Stimulated activated CD8-positive, alpha-beta memory T cell treated with anti-CD3 and anti-CD28 coated beads, Interleukin-12 subunit alpha, Interleukin-12 subunit beta, amount 100 ng/mL, for 24 hours (primary cell): ENCODE measurements around the gene AHNAK.
"Not testable (repeated sequence)": the region's sequence is repeated elsewhere in the genome, so short reads cannot be mapped to it uniquely, and the experiment has no call there.

Experiments
- DNase-seq: peaks from one replicate; pipeline ENCODE4 v3.0.0-alpha.2; 2020; ENCODE audit errors: extremely low read depth

Gene AHNAK

DNA sequence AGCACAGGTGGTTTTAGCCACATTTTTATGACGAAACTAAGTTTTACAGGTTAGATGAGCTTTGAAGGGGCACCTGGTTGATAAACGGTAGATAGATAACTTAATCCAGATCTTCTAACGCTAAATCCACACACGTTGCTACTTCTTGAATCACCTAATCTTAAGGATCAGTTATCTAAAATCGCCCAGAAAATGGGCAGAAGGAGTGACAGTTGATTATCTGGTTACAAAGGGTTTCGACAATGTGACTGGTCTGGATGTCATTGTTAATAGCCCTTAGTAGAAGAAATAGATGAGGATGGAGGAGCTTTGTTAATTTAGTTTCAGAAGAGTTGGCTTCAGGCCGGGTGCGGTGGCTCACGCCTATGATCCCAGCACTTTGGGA is 84.1 kb downstream of the AHNAK start:
- DNase-seq, result no peak

DNA sequence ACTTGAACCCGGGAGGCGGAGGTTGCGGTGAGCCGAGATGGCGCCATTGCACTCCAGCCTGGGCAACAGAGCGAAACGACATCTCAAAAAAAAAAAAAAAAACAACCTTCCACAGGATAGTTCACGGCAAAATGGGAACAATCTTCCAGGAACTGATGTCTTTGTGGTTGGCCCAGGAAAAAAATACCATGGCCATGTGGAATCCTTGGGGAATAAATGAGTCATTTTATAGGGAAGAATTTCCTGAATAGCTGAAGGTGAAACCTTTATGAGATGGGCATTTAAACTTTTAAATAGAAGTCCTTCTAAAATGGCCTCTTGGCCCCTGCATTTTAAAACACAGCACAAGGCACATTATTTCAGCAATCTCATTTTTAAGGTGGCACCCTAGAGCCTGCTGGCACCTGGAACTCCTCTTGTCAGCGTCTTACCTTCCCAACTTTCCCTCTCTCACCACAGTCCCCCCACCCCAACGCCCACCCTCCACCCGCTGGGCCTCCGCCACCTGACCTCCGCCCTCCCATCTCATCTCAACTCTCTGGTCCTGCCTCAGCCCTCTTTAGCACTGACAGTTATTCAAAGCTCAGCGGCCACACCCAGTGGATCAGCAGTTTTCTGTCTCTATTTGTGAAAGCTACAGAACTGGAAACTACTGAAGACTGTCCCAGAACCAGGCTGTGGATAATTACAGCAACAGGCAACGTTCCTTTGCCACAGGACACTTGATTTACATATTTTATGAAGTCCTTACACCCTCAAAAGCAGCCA is 84.7 kb downstream of the AHNAK start:
- no peak for DNase-seq

DNA sequence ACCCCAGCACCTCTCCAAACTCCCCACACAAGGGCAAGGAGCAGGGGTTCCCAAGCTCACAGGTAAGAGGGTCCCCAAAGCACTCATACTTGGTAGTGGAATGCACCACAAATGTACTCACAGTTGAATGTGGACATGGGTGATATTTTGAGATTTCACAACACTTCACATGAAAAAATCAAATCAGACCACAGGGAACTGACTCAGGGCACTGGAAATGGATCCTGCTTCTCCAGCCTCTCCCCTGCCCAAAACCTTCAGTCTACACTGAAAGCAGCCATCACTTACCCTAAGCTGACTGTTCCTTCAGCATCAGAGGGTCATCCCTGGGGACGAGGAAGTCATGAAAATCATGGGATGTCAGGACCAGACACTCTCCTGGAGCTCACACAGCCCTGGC is 87.5 kb downstream of the AHNAK start:
- no peak for DNase-seq

DNA sequence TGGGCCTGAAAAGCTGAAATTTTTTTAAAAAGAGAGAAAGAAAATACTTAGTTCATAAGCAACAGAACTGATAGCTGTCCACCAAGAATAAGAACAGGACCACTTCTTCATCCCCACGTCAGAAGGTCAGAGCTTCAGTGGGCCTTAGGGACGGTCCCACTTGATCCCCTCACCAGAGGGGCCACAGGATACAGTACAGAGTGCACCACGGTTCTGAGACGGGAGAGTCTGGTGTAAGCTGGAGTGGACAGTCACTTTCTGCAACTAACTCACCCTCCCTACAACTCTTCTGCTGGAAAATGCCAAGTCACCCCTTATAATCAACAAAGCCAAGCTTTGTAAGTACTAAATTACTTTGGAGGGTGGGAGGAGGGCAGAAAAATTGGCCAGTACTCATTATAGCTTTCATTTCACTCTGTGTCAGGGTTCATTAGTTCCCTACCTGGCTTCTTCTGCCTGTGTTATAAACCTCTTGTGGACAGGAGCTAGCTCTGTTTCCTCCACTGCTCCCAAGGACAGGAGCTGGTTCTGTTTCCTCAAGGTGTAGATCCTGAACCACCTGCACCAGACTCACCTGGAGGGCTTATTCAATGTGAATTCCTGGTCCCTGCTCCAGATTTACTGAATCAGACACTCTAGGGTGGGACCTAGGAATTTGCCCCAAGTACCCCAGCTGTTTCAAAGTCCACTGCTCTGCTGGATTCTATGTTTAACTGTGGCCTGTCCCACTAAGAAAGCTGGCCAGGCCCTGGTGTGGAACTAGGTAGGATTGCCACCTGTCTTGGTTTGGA is 88.2 kb downstream of the AHNAK start:
- no peak for DNase-seq

DNA sequence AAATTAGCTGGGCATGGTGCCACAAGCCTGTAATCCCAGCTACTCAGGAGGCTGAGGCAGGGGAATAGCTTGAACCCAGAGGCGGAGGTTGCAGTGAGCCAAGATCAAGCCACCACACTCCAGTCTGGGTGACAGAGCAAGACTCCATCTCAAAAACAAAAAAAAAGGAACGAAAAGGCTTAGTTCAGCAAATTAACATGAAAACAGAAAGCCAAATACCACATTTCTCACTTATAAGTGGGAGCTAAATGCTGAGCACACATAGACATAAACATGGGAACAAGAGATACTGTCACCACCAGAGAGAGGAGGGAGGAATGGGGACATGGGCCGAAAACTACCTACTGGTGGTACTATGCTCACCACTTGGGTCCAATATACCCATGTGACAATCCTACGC is 89.1 kb downstream of the AHNAK start:
- DNase-seq, result no peak

DNA sequence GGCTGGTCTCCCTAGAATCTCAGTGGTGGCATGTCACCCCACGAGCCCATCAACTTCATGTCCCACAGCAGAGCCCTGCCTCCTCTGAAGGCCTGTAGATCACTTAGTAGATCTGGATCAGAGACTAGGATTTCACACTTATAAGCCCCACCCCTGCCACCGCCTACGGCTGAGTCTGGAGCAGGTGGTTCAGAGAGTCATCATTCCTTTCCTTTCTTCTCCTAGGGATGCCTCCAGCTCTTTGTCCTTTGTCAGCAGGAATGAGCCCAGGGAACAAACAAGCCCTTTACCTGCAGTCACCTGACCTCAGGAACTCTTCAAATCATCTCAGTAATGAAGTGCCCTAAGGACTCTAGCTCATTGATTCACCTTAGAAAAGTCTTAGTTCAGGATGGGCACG is 90.0 kb downstream of the AHNAK start:
- DNase-seq, result no peak

DNA sequence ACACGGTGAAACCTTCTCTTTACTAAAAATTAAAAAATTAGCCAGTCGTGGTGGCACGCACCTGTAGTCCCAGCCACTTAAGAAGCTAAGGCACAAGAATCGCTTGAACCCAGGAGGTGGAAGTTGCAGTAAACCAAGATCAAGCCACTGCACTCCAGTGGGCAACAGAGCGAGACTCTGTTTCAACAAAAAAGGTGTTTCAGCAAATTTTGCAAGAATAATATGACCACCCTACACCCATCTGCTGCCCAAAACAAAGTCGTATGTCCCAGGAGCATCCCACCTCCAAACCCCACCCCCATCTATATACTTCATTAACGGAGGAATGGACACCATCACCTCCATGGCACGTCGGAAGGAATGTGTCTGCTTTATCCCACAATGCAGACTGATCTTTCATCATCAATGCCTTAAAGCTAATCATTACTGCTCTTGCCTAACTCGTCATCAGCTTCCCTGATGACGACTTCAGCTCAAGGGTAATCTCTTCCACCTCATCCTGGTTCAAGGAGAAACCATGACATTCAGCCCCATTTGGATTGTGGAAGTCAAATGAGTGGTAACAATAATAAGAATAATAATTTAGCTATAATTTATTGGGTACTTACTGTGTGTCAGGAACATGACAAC is 93.7 kb downstream of the AHNAK start:
- no peak for DNase-seq

DNA sequence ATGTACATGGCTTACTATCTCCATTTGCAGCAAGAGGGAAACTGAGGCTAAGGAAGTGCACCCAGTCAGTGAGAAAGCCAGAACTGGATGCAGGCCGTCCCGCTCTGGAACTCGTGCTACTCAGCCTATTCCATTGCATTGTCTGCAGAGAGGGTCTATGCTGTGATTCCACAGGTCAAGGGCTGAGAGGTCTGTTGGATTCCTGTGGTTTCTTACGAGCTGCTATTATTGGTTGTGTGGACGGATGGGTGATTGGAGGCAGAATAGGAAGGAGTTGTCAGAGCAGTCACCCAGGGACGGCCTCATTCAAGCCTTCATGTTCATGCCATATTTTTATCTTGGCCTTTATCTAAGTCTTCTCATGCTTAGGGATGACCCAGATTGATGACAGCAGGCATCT is 94.3 kb downstream of the AHNAK start:
- no peak for DNase-seq

DNA sequence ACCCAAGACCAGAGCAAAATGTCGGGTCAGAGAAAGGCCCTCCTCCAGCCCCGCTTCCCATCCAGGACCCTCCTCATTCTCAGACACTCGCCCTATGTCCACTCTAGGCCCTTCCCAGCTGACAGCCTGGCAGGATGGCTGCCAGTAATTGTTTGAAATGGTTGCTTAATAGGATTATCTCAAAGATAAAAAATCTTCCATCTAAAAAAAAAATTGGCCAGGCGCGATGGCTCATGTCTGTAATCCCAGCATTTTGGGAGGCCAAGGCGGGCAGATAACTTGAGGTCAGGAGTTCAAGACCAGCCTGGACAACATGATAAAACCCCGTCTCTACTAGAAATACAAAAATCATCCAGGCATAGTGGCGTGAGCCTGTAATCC is 95.4 kb downstream of the AHNAK start:
- DNase-seq, result no peak

DNA sequence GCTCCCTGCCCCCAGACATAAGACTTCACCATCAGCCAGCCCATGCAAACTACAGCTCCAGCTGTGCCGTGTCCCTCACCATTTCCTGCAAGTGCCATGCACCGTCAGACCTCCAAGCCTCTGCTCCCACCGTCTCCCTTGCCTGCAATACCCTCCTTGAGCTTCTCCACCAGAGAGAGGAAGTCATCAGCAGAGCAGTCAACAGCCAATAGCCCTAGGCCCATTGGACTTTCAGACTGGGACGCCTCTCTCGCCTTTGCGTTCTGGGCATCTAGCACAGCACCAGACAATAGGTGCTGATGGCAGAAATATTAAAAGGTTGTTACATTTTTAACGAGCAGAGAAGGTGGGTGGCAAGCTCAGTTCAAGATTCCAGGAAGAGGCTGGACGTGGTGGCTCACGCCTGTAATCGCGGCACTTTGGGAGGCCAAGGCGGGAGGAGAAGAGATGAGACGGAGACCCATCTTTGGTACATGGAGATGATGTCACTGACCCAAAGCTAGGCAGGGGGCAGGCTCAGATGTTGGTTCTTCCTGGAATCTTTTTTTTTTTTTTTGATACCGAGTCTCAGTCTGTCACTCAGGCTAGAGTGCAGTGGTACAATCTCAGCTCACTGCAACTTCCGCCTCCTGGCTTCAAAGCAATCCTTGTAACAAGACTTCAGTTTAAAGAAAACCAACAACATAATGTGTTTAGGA is 95.9 kb downstream of the AHNAK start:
- DNase-seq, result no peak

DNA sequence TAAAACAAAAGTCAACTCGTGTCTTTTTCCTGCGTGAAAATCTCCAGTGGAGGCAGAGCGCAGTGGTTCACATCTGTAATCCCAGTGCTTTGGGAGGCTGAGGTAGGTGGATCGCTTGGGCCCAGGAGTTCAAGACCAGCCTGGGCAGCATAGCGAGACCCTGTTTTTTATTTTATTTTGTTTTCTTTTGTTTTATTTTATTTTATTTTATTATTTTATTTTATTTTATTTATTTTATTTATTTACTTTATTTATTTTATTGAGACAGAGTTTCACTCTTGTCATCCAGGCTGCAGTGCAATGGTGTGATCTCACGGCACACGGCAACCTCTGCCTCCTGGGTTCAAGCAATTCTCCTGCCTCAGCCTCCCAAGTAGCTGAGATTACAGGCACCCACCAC is 96.7 kb downstream of the AHNAK start:
- not testable (repeated sequence) for DNase-seq

DNA sequence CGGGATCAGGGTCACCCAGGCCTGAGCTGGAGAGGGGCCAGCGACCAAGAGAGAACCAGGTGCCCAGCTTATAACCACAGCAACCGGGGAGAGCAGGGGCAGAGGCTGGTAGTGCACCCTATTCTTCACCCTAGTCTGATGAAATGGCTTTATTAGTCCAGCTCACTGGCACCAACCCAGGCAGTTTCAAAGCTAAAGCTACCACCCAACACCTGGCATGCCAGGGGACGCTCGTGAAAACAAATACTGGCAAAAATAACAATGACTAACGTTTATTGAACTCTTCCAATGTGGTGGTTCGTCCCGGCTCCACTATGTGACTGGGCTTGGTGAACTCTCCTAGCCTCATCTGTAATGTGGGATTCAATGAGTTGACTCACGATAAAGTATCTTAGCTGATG is 97.2 kb downstream of the AHNAK start:
- DNase-seq, result no peak

DNA sequence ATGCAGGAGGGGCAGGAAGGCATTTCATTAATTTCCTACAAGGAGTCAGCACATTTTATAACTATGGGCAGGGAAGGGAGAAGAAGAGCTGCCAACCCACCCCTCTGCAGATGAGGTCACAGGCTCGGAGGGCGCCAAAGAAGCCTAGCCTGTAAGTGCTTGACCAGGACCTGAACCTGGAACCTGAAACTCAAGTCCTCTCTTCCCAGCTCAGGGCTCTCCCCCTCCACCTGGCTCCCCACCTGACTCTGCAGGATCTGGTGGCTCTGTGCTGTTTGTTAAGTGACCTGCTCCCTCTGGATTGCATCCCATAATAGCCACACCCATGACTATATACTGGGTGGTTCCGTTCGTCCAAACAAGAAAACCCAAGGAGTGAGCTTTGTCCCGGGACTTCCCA is 100.5 kb downstream of the AHNAK start:
- no peak for DNase-seq

DNA sequence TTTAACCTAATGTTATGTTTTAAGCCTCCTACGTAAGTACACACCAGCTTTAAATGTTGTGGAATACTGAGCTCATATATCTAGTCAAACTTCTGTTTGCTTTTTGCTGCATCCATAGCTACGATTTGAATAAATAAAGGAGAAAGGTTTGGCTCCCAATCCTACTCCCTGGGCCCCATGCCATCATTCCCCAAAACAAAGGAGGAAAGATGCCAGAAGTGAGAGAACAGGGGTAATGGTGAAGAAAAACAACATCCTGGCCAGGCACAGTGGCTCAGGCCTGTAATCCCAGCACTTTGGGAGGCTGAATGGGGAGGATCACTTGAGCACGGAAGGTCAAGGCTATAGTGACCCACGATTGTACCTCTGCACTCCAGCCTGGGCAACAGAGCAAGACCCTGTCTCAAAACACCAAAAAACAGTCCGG is 101.3 kb downstream of the AHNAK start:
- DNase-seq, result no peak

DNA sequence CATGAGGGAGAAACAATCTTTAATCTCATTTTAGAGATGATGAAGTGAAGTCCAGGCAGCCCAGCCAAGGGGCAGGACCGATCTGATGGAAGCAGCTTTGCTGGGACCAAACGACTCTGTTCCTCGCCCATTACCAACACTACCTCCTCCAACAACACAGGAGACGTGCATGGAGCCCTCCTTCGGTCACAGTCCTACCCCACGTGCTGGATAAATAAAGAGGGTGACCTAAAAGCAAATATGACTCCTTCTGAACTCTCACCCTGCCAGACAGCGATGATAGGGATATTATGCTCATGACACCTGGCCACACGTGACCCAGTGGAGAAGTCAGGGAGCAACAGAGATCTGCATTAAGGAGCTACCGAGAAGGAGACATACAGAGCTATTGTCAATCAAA is 101.8 kb downstream of the AHNAK start:
- no peak for DNase-seq

DNA sequence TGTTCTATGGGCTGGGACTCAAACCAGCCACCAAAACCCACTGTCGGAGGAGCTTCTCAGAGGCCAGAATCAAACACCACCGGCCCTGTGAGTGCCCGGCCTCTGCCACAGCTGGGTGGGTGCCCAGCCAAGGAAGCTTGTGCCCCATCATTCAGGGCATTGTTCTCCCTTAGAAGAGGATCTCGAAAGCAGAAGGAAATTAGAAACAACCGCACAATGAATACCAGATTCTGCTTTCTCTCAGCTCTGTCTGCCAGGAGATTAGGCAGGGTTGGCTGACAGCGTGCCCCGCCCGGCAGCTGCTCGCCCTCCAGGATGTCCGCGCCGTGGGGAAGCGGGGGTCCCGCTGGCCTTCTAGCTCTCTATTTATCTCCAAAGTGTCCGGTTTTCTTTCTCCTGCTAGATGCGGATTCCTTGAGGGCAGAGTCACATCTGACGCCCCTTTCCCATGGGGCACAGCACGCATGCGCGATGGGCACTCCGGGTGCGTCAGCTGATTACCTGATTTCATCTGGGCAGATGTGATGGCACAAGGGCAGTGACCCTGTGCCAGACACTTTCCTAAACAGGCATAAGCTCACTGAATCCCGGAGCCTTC is 102.3 kb downstream of the AHNAK start:
- no peak for DNase-seq

DNA sequence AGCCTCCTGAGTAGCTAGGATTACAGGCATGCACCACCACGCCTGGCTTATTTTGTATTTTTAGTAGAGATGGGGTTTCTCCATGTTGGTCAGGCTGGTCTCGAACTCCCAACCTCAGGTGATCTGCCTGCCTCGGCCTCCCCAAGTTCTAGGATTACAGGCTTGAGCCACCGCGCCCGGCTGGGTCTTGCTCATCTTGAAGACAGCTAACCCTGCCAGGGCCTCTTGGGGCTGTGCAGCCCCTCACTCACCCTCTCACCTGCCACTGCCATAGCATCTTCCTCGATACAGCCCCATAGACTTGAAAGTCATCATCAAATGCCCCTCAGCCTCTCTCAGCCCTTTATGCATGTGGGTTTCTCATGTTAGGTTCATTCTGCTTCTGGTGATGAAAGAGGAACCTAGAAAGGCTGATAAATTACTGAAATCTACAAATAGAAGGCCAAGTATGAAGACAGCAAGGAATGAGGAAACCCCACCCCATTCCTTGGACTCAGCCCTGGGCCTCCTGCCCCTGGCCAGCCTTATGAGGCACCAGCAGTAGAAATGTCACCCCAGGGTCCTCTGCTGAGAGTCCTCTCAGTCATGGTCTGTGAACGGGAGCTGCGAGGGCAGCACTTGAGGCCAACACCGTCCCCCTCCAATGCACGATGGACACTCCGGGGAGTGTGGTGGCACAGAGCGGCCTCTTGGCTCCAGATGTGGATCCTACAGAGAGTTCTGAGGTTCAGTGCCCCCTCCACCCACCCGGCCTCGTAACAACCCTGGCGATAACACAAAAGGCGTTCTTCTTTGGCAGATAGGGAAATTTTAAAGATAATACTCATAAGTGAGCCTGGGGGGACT is 103.0 kb downstream of the AHNAK start:
- DNase-seq, result no peak

DNA sequence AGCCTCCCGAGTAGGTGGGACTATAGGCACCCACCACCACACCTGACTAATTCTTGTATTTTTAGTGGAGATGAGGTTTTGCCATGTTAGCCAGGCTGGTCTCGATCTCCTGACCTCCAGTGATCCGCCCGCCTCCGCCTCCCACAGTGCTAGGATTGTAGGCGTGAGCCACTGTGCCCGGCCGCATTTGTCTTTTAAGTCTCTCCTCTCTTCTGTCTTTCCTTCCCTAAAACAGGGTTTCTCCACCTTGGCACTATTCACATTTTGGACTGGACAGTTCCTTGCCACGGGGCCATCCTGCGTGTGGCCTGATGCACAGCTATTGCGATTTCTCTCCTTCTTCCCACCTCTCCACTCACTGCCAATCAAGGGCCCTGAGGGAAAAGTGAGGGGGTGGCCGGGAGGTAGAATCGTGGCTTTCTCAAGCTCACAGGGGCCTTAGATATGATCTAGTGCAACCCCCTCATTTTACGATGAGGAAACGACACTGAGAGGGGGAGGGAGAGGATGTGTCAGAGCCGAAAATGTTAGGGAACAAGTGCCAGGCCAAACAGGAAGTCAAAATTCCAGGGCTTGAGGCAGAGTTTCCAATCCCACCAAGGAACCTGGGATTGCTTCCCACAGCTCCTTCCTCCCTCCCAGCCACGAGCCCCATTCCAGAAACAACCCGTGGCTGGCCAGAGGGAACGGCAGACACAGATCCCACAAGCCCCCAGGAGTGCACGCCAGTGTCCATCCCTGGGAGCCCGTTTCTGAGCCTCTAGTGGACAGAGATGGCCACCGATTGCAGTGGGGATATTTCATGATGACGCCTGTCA is 106.6 kb downstream of the AHNAK start:
- no peak for DNase-seq

DNA sequence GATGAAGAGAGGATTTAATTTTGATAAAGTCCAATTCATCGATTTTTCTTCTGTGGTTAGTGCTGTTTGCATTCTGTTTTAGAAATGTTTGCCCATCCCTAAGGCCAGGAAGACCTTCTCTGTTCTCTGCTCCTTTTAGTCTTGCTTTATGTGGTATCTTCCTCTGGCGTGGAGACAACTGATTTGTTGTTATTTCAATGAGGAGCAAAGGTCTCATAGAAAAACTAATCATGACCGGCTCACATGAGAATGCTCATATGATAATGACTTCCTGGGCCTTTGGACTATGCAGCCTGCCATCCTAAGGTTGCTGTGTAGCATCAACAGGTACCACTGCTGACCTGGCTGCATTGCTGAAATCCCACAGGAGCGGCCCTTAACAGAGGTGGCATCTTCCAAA is 108.0 kb downstream of the AHNAK start:
- DNase-seq, result no peak

DNA sequence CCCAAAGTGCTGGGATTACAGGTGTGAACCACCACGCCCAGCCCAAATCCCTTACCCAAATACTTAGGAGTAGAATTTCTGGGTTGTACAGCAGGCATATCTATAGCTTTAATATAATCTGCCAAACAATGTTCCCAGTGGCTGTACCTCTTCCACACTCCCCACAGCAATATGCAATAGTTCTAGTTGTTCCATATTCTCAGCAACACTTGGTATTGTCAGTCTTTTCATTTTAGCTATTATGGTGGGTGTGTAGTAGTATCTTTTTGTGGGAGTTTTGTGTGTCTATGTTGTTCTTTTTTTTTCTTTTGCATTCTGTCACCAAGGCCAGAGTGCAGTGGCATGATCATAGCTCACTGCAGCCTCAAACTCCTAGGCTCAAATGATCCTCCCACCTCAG is 109.0 kb downstream of the AHNAK start:
- no peak for DNase-seq
